Endothelial cell of umbilical vein (primary cell): ENCODE data around the gene ZIM2. TPM values are rescaled to one million over a fixed set of nuclear protein-coding genes. Genes with fewer than 3 reads are reported as not detected.

Experiments used
- BruUV-seq: library from RNA; stranded (reverse); fragments of 400-500 nt; replicated peaks from 2 replicates; lab custom pipeline; 2021; lab: Mats Ljungman, UMichigan
- CTCF ChIA-PET: fragments of 300-600, 350-600 bp; sonication (Branson Sonifier 250); formaldehyde crosslinking; loops from one replicate; lab custom pipeline; 2021; ENCODE audit warnings: antibody characterized with exemption, inconsistent platforms; lab: Charles Lee
- POLR2A ChIA-PET: fragments of 300-600, 350-600 bp; sonication (Branson Sonifier 250); formaldehyde crosslinking; loops from one replicate; lab custom pipeline; 2021; ENCODE audit warnings: antibody characterized with exemption, inconsistent platforms; lab: Charles Lee
- DNase-seq: peaks from one replicate; pipeline ENCODE4 v3.0.0-alpha.2; 2011; ENCODE audit warnings: low read depth, low spot score
- FAIRE-seq: peaks from 2 replicates; lab custom pipeline; 2011; peaks lifted over from hg19 to GRCh38; lab: Jason Lieb, UNC
- H2AFZ ChIP-seq: 2 replicates; pipeline ENCODE4 v1.6.0; 2012; ENCODE audit warnings: low read depth, low read length, control low read depth, inconsistent platforms
- H3K27ac ChIP-seq: 2 replicates; pipeline ENCODE4 v1.5.1; 2011; ENCODE audit warnings: low read depth, mild to moderate bottlenecking, control low read depth, low read length, moderate library complexity; ENCODE audit not compliant: insufficient read depth
- H3K27me3 ChIP-seq, 2 experiments: 2 replicates each; pipeline versions ENCODE4 v1.6.0 to v1.6.1; 2011; ENCODE audit warnings: low read length in 2 of 2, mixed read lengths in 1 of 2; ENCODE audit not compliant: control insufficient read depth in 2 of 2, insufficient read depth in 2 of 2
- H3K36me3 ChIP-seq, 2 experiments: 2 replicates in 1 of 2; 3 replicates in 1 of 2; pipeline ENCODE4 v1.5.1; 2011; ENCODE audit warnings: low read length in 2 of 2, mild to moderate bottlenecking in 1 of 2, moderate library complexity in 1 of 2; ENCODE audit not compliant: control insufficient read depth in 2 of 2, insufficient read depth in 2 of 2; ENCODE audit errors: extremely low read depth in 1 of 2
- H3K4me1 ChIP-seq: 3 replicates; pipeline ENCODE4 v1.5.1; 2011; ENCODE audit warnings: mild to moderate bottlenecking, low read length; ENCODE audit not compliant: control insufficient read depth, insufficient read depth; ENCODE audit errors: extremely low read depth
- H3K4me2 ChIP-seq: 2 replicates; pipeline ENCODE4 v1.6.1; 2011; ENCODE audit warnings: low read length, control low read depth, mixed read lengths; ENCODE audit not compliant: insufficient read depth
- H3K4me3 ChIP-seq, 3 experiments: fragments of 200-600 bp in 1 of 3; sonication (generic), shearing (Covaris generic) in 1 of 3; replicated peaks in 1 of 3; 2 replicates each; pipeline ENCODE4 v1.5.1; 2011 to 2016; ENCODE audit warnings: control low read depth in 3 of 3, low read length in 3 of 3, mild to moderate bottlenecking in 2 of 3, inconsistent platforms in 1 of 3, low read depth in 1 of 3, moderate library complexity in 1 of 3; ENCODE audit not compliant: insufficient read depth in 1 of 3
- H3K79me2 ChIP-seq: 2 replicates; pipeline ENCODE4 v1.6.0; 2012; ENCODE audit warnings: low read length, inconsistent platforms; ENCODE audit not compliant: control insufficient read depth, insufficient read depth
- H3K9ac ChIP-seq: replicated peaks from 2 replicates; pipeline ENCODE3; 2011; ENCODE audit warnings: low read length, control low read depth; ENCODE audit not compliant: insufficient read depth; ENCODE audit errors: extremely low read depth
- H3K9me1 ChIP-seq: replicated peaks from 3 replicates; pipeline ENCODE4 v1.6.0; 2011; ENCODE audit warnings: mild to moderate bottlenecking, low read length; ENCODE audit not compliant: control insufficient read depth, insufficient read depth; ENCODE audit errors: extremely low read depth
- H3K9me3 ChIP-seq: replicated peaks from 2 replicates; pipeline ENCODE4 v1.5.1; 2012; ENCODE audit warnings: low read length, inconsistent platforms; ENCODE audit not compliant: control insufficient read depth, insufficient read depth
- H4K20me1 ChIP-seq: replicated peaks from 2 replicates; pipeline ENCODE3; 2011; ENCODE audit warnings: mild to moderate bottlenecking, low read length; ENCODE audit not compliant: control insufficient read depth, insufficient read depth; ENCODE audit errors: extremely low read depth
- EZH2 ChIP-seq: IDR thresholded peaks from 2 replicates; pipeline ENCODE4 v1.6.1; 2012; ENCODE audit warnings: borderline replicate concordance, low read depth, mild to moderate bottlenecking, moderate library complexity, low read length, inconsistent platforms; ENCODE audit not compliant: severe bottlenecking
- FOS ChIP-seq: IDR thresholded peaks from 2 replicates; pipeline ENCODE4 v1.6.1; 2011; ENCODE audit warnings: mild to moderate bottlenecking, low read length, moderate library complexity, borderline replicate concordance; ENCODE audit not compliant: insufficient read depth
- GATA2 ChIP-seq: IDR thresholded peaks from 2 replicates; pipeline ENCODE4 v1.7.0; 2011; ENCODE audit warnings: low read depth, mild to moderate bottlenecking, moderate library complexity, mixed read lengths, low read length; ENCODE audit not compliant: insufficient read length, insufficient read depth
- JUN ChIP-seq: IDR thresholded peaks from 2 replicates; pipeline ENCODE4 v1.6.1; 2011; ENCODE audit warnings: borderline replicate concordance, low read depth; ENCODE audit not compliant: insufficient read length, insufficient read depth
- MAX ChIP-seq: IDR thresholded peaks from 2 replicates; pipeline ENCODE4 v1.6.1; 2011; ENCODE audit not compliant: insufficient read depth, insufficient read length
- MYC ChIP-seq: IDR thresholded peaks from one replicate; pipeline ENCODE4 v1.6.1; 2011; ENCODE audit warnings: mild to moderate bottlenecking, low read depth, low read length
- POLR2A ChIP-seq: IDR thresholded peaks from 2 replicates; pipeline ENCODE4 v1.6.1; 2012; ENCODE audit warnings: low read depth, mild to moderate bottlenecking, control low read depth, low read length
- POLR2AphosphoS5 ChIP-seq: IDR thresholded peaks from 2 replicates; pipeline ENCODE4 v1.6.1; 2012; ENCODE audit warnings: low read depth, mild to moderate bottlenecking, control low read depth, low read length, moderate library complexity; ENCODE audit not compliant: insufficient read depth
- dilution Hi-C: fragments of 300-500 bp; cut with MboI; formaldehyde crosslinking; loops from one replicate; pipeline ENCODE4 v1.15.0; 2019; ENCODE audit warnings: low sequenced_read_pairs; ENCODE audit not compliant: extremely low pct_ligation_motif_present
- intact Hi-C: fragments of 100-400 bp; cut with micrococcal nuclease; formaldehyde crosslinking; loops from one replicate; pipeline ENCODE4 v1.10.0; 2022
- polyA plus RNA-seq, 4 experiments: library from polyadenylated mRNA; depleted of rRNA in 3 of 4; stranded (reverse) in 3 of 4; unstranded in 1 of 4; fragments of >200 nt; gene quantifications; 2 replicates each; pipeline versions ENCODE4 v1.2.1 to v1.2.3, GENCODE V29; 2011 to 2012; ENCODE audit warnings: missing spikeins in 1 of 4
- total RNA-seq: library from RNA; stranded (reverse); gene quantifications from 2 replicates; pipeline ENCODE4 v1.2.3, GENCODE V29; 2021
- TF ChIP-seq, protein P1 (sequence below), 2 donors: IDR thresholded peaks; 1 replicate in 1 of 2; 2 replicates in 1 of 2; pipeline ENCODE4 v1.5.1; 2011; ENCODE audit warnings: low read length in 2 of 2, mild to moderate bottlenecking in 2 of 2, moderate library complexity in 2 of 2, control low read depth in 1 of 2, inconsistent platforms in 1 of 2, low read depth in 1 of 2; ENCODE audit not compliant: insufficient read depth in 1 of 2; ENCODE audit errors: extremely low read depth in 1 of 2

ZIM2 gene
- total and polyA plus RNA-seq, 2 donors (not counting 3 experiments of a cell fraction or from before 2014, with no cell fraction given), result not detected

DNA sequence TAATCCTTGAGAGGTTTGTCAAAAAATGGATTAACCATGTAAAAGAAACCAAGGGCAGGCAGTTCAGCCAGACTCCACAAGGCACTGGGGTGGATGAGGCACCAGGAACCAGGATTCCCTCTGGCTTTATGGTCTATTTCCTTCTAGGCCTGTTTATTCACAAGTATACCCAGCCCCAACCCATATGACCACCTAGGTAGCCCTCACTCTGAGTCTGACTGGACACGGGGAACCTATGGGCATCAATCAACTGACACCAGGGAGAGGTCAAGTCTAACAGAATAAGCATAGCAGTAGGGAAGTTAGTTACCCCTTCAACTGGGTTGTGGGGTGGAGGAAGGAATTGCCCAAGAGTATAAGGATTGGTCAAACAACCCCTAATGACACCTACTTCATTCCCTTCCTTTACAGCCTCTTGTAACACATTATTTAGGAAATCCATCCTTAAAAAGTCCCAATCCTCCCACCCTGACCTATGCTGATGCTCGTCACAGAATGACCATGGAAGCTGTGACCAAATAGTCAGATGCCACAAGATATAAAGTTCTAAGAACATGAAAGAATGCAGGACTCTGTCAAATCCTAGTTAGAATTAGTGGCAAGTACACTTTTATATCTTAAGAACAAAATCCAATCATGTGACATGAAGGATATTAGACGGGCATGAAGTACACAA is 31.7 kb downstream of the ZIM2 start:
- DNase-seq (no peak), FAIRE-seq (no peak)
- Histone ChIP-seq H4K20me1 (no peaks in the 10 kb centered on the region), H3K4me3 (no peak overlapping the region), H3K9ac (no peak overlapping the region), H3K4me2 (no peak overlapping the region), H3K9me3 (peaks cover 7% of the 10 kb centered on the region), H3K79me2 (no peaks in the 10 kb centered on the region), H2AFZ (no peak overlapping the region), H3K27ac (no peak overlapping the region), H3K36me3 (no peaks in the 10 kb centered on the region), H3K27me3 (no peaks in the 10 kb centered on the region), H3K9me1 (no peaks in the 10 kb centered on the region), H3K4me1 (no peaks in the 10 kb centered on the region)
- TF ChIP-seq FOS (no peak), POLR2A (no peak), EZH2 (no peak), MAX (no peak), JUN (no peak), MYC (no peak), POLR2AphosphoS5 (no peak), GATA2 (no peak)
- TF ChIP-seq, protein P1, sequence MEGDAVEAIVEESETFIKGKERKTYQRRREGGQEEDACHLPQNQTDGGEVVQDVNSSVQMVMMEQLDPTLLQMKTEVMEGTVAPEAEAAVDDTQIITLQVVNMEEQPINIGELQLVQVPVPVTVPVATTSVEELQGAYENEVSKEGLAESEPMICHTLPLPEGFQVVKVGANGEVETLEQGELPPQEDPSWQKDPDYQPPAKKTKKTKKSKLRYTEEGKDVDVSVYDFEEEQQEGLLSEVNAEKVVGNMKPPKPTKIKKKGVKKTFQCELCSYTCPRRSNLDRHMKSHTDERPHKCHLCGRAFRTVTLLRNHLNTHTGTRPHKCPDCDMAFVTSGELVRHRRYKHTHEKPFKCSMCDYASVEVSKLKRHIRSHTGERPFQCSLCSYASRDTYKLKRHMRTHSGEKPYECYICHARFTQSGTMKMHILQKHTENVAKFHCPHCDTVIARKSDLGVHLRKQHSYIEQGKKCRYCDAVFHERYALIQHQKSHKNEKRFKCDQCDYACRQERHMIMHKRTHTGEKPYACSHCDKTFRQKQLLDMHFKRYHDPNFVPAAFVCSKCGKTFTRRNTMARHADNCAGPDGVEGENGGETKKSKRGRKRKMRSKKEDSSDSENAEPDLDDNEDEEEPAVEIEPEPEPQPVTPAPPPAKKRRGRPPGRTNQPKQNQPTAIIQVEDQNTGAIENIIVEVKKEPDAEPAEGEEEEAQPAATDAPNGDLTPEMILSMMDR (IDR thresholded peaks at IDR 0.05; ENCODE audit: extremely low read depth in 1 of 2, insufficient read depth in 1 of 2, low read depth in 1 of 2, low read length in 2 of 2), result no peak
- intact Hi-C loops (no loop called here), dilution Hi-C loops (no loop called here)
- ChIA-PET POLR2A (no interaction called here), CTCF (no interaction called here)
- BruUV-seq, result no TSS peak
